HUES64 (cell line): ENCODE results near the gene SERPINA1.

Source experiments
- H3K27ac ChIP-seq: 2 replicates; pipeline ENCODE4 v1.7.0; 2013; ENCODE audit warnings: low read depth, low read length, inconsistent platforms
- H3K27me3 ChIP-seq: 2 replicates; pipeline ENCODE4 v1.6.1; 2013; ENCODE audit warnings: mild to moderate bottlenecking, low read length; ENCODE audit not compliant: insufficient read depth
- H3K36me3 ChIP-seq: 2 replicates; pipeline ENCODE4 v1.6.1; 2013; ENCODE audit warnings: mild to moderate bottlenecking, low read length; ENCODE audit not compliant: insufficient read depth
- H3K4me1 ChIP-seq: 2 replicates; pipeline ENCODE4 v1.6.1; 2013; ENCODE audit warnings: mild to moderate bottlenecking, low read length, moderate library complexity; ENCODE audit not compliant: insufficient read depth
- H3K4me3 ChIP-seq: 2 replicates; pipeline ENCODE4 v1.5.1; 2013; ENCODE audit warnings: mild to moderate bottlenecking, low read length, moderate library complexity
- H3K9ac ChIP-seq: 2 replicates; pipeline ENCODE4 v1.6.1; 2013; ENCODE audit warnings: mild to moderate bottlenecking, low read depth, low read length
- H3K9me3 ChIP-seq: 2 replicates; pipeline ENCODE4 v1.6.1; 2013; ENCODE audit warnings: low read depth, low read length; ENCODE audit not compliant: insufficient read depth
- WGBS: fragments of 150-250, 120-280 bp; methylation state at CpG from one replicate; pipeline ENCODE4 v1.1.7; 2013; ENCODE audit warnings: missing lambda C conversion rate; 5-methylcytosine and 5-hydroxymethylcytosine counted together

SERPINA1 gene

DNA sequence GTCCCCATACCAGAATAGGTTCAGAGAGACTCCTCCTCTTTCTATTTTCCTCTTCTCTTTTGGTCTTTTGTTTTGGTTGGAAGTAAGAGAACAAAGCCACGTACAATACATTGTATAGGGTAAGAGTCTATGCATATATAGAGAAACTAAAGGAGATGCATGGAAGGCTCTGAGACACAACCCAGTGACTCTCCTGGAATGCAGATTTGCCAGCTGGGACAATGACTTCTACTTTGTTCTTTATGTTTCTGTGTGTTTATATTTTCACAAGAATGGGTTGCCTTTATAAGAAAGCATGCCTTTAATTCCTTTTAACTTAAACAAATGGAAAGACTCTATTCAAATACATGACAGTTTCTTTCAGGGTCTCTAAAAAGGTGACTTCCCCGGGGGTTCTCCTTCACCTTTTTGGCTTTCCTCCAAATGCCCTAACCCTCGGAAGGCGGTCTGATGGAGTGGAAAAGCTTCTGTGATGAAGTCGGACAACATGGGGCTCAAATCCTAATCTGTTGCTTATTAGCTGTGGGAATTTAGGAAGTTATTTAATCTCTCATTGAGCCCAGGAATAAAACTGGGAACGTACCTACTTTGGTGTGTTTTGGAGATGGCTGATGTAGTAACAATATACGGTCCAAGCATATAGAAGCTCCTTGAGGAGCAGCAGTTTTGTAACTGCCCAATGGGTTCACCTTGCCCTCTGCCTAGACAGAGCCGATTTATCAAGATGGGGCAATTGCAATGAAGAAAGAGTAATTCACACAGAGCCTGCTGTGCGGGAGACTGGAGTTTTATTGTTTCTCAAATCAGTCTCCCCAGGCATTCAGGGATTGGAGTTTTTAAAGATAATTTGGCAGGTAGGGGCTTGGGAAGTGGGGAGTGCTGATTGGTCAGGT is 9.1 kb upstream of the SERPINA1 start:
- peak overlapping the region; percentile 96; the same call in 1 of the 2 replicates for H3K27ac ChIP-seq
- WGBS = 36% methylated on average over 8 of the region's 9 CpGs

GRCh38 chr14:94396628-94397225 is 8.3 kb upstream of the SERPINA1 start:
- Histone ChIP-seq H3K27ac (peak overlapping the region; percentile 79; the same call in 1 of the 2 replicates), H3K27me3 (no peaks in the 10 kb centered on the region), H3K36me3 (no peaks in the 10 kb centered on the region), H3K4me1 (peaks cover 44% of the 10 kb centered on the region), H3K4me3 (no peak overlapping the region), H3K9ac (no peak overlapping the region), H3K9me3 (no peaks in the 10 kb centered on the region)

More for the DNA sequence above, 9.1 kb upstream of the SERPINA1 start:
- Histone ChIP-seq H3K4me1 (peaks cover 44% of the 10 kb centered on the region), H3K9ac (0 out of 2 replicates have a peak overlapping the region, but pooled peaks have one; percentile 46), H3K36me3 (no peaks in the 10 kb centered on the region), H3K9me3 (no peaks in the 10 kb centered on the region), H3K27me3 (no peaks in the 10 kb centered on the region), H3K4me3 (peak overlapping the region; percentile 37)

- Histone ChIP-seq H3K36me3 (no peaks in the 10 kb centered on the region), H3K9me3 (no peaks in the 10 kb centered on the region), H3K27me3 (no peaks in the 10 kb centered on the region), H3K27ac (peak overlapping the region; percentile 79; the same call in 1 of the 2 replicates), H3K4me1 (peaks cover 44% of the 10 kb centered on the region), H3K9ac (no peak overlapping the region), H3K4me3 (no peak overlapping the region)
- 90% methylated on average over 5 of the region's 5 CpGs for WGBS
These were observed 7.6 kb upstream of the SERPINA1 start for GRCh38 chr14:94395888-94396574.

- H3K4me3 ChIP-seq = no peak overlapping the region
- H3K36me3 ChIP-seq = no peaks in the 10 kb centered on the region
- H3K9ac ChIP-seq = no peak overlapping the region
- H3K9me3 ChIP-seq = no peaks in the 10 kb centered on the region
- H3K4me1 ChIP-seq = peaks cover 46% of the 10 kb centered on the region
- WGBS = 88% methylated on average over 4 of the region's 4 CpGs
- H3K27me3 ChIP-seq = no peaks in the 10 kb centered on the region
- no peak overlapping the region for H3K27ac ChIP-seq
These were observed 7.0 kb upstream of the SERPINA1 start for GRCh38 chr14:94395282-94395887.

- Histone ChIP-seq H3K27me3 (no peaks in the 10 kb centered on the region), H3K4me3 (no peak overlapping the region), H3K36me3 (no peaks in the 10 kb centered on the region), H3K9me3 (no peaks in the 10 kb centered on the region), H3K27ac (no peak overlapping the region), H3K4me1 (peaks cover 43% of the 10 kb centered on the region), H3K9ac (no peak overlapping the region)
- WGBS = 92% methylated on average over 8 of the region's 9 CpGs
These were observed 6.3 kb upstream of the SERPINA1 start for GRCh38 chr14:94394581-94395207.

- H3K9me3 ChIP-seq = no peaks in the 10 kb centered on the region
- WGBS = 87% methylated on average over 8 of the region's 8 CpGs
- H3K27me3 ChIP-seq = no peaks in the 10 kb centered on the region
- no peak overlapping the region for H3K27ac ChIP-seq
- H3K9ac ChIP-seq = no peak overlapping the region
- no peak overlapping the region for H3K4me3 ChIP-seq
- H3K36me3 ChIP-seq = no peaks in the 10 kb centered on the region
- peaks cover 37% of the 10 kb centered on the region for H3K4me1 ChIP-seq
These were observed 5.7 kb upstream of the SERPINA1 start for GRCh38 chr14:94394025-94394493.

DNA sequence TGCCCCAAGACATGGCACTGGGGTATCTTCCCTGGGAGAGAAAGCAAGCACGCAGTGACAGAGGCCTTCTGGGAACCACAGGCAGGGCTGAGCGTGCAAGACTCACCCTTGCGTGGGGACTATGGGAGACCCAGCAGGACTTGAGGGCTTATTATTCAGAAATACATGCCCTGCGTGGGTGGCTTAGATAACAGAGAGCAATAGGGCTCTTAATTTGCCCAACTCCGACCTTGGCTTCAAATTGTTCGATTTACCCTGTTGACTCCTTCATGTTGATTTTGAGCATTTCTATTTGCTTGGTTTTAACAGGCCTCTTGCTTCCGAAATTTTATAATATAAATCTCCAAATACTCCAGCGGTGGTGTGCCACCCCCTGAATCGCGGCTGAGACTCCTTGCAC is 5.1 kb upstream of the SERPINA1 start:
- Histone ChIP-seq H3K27ac (no peak overlapping the region), H3K4me1 (peaks cover 31% of the 10 kb centered on the region), H3K9ac (no peak overlapping the region), H3K36me3 (no peaks in the 10 kb centered on the region), H3K27me3 (no peaks in the 10 kb centered on the region), H3K9me3 (no peaks in the 10 kb centered on the region), H3K4me3 (no peak overlapping the region)
- WGBS = 90% methylated on average over 10 of the region's 10 CpGs

DNA sequence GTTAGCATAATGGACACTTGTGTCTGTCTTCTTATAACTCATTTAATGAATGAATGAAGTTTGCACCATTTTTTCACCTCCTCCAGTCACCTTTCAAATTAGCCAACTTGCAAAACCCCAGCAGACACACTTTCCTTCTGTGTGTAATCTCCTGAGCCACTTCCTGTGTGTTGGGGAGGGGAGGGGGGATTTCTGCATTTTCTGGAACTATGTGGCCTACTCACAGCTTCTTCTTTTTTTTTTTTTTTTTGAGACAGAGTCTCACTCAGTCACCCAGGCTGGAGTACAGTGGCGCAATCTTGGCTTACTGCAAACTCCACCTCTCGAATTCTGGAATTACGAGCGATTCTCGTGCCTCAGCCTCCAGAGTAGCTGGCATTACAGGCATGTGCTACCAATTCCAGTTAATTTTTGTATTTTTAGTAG is 4.1 kb upstream of the SERPINA1 start:
- peaks cover 21% of the 10 kb centered on the region for H3K4me1 ChIP-seq
- H3K9ac ChIP-seq = no peak overlapping the region
- no peaks in the 10 kb centered on the region for H3K9me3 ChIP-seq
- H3K27ac ChIP-seq = no peak overlapping the region
- H3K4me3 ChIP-seq = no peak overlapping the region
- WGBS = 90% methylated on average over 5 of the region's 5 CpGs
- H3K27me3 ChIP-seq = no peaks in the 10 kb centered on the region
- no peaks in the 10 kb centered on the region for H3K36me3 ChIP-seq

DNA sequence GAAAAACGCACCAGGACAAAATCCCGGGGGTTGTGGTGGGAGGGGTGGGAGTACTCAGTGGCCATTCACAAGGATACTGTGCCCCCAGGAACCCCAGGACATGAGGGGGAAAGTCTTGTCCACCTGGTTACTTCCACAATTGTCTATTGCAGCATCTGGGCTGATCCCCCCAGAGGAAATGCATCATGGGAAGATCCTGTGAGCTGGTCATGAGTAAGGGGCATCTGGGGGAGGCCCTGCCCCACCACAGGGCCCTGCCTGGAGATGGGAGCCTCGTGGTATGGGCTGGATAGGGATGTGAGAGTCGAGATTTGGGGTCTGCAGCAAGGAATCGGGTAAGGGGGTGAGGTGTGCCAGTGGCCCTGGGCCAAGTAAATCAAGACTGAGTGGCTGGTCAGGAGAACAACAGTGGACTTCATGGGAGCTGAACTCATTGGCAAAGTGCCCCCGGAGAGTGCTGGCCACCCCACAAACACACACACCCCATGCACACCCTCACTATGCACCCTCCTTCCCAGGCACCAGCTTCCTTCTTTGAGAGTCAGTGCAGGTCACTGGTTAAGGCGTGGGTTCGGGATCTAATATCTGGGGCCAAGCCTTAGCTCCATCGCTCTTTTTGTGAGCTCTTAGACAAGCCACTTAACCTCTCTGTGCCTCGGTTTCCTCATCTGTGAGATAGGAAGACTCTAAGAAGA is 3.0 kb upstream of the SERPINA1 start:
- Histone ChIP-seq H3K4me3 (no peak overlapping the region), H3K36me3 (no peaks in the 10 kb centered on the region), H3K27ac (no peak overlapping the region), H3K9ac (no peak overlapping the region), H3K9me3 (no peaks in the 10 kb centered on the region), H3K4me1 (peaks cover 10% of the 10 kb centered on the region), H3K27me3 (no peaks in the 10 kb centered on the region)
- 92% methylated on average over 10 of the region's 10 CpGs for WGBS
